HepG2 (cell line): ENCODE results near the gene WFDC6. TPM values are rescaled to one million over a fixed set of nuclear protein-coding genes. Genes with fewer than 3 reads are reported as not detected.

Experiments
- ATAC-seq: fragments of 200-7000 bp; cut with Tn5 transposase; 3 replicates; pipeline ENCODE4 v1.9.1; 2020; ENCODE audit warnings: mild to moderate bottlenecking, moderate library complexity
- BruUV-seq: library from RNA; stranded (reverse); fragments of 400-500 nt; replicated peaks from 2 replicates; lab custom pipeline; 2021; lab: Mats Ljungman, UMichigan
- CTCF ChIA-PET: fragments of 300-600 bp; formaldehyde crosslinking; extraction: SDS; loops from one replicate; lab custom pipeline; 2021; ENCODE audit warnings: low total read pairs, inconsistent platforms, low intra/inter-chr PET ratio; lab: Yijun Ruan, JAX
- POLR2A ChIA-PET: fragments of 350-600 bp; sonication (Branson Sonifier 250); formaldehyde crosslinking; loops from one replicate; lab custom pipeline; 2020; ENCODE audit warnings: antibody characterized with exemption, inconsistent platforms; lab: Yijun Ruan, JAX
- DNase-seq: peaks from one replicate; pipeline ENCODE4 v3.0.0-alpha.2; 2015; ENCODE audit warnings: low spot score
- FAIRE-seq: peaks from 3 replicates; lab custom pipeline; 2011; peaks lifted over from hg19 to GRCh38; lab: Jason Lieb, UNC
- H2AFZ ChIP-seq: one replicate; pipeline ENCODE4 v1.6.1; 2011; ENCODE audit warnings: low read length, inconsistent platforms
- H3K27ac ChIP-seq: fragments of 300-600 bp; 3 replicates; pipeline ENCODE4 v1.8.0; 2011; ENCODE audit warnings: mixed run types, mild to moderate bottlenecking, mixed read lengths, low read length, inconsistent platforms; ENCODE audit not compliant: insufficient read depth; ENCODE audit errors: extremely low read length
- H3K27me3 ChIP-seq, 2 experiments: fragments of 200-600 bp in 1 of 2; 2 replicates in 1 of 2; 3 replicates in 1 of 2; pipeline versions ENCODE4 v1.6.0 to v1.8.0; 2011; ENCODE audit warnings: low read length in 2 of 2, mild to moderate bottlenecking in 2 of 2, moderate library complexity in 2 of 2, inconsistent platforms in 1 of 2; ENCODE audit not compliant: insufficient read depth in 2 of 2, control insufficient read depth in 1 of 2
- H3K36me3 ChIP-seq, 2 experiments: fragments of 200-600 bp in 1 of 2; replicated peaks in 1 of 2; 2 replicates in 1 of 2; 3 replicates in 1 of 2; pipeline versions ENCODE4 v1.5.1 to v1.8.0; 2011; ENCODE audit warnings: low read length in 2 of 2, inconsistent platforms in 1 of 2; ENCODE audit not compliant: insufficient read depth in 2 of 2, control insufficient read depth in 1 of 2
- H3K4me1 ChIP-seq: 2 replicates; pipeline ENCODE4 v1.5.1; 2012; ENCODE audit warnings: low read length, inconsistent platforms; ENCODE audit not compliant: insufficient read depth
- H3K4me2 ChIP-seq: 2 replicates; pipeline ENCODE4 v1.6.0; 2011; ENCODE audit warnings: low read depth, low read length, inconsistent platforms
- H3K4me3 ChIP-seq, 3 experiments: fragments of 200-600 bp in 1 of 3; sonication (generic), shearing (Covaris generic) in 1 of 3; replicated peaks in 1 of 3; 2 replicates each; pipeline ENCODE4 v1.5.1; 2011 to 2016; ENCODE audit warnings: low read length in 3 of 3, inconsistent platforms in 2 of 3, low read depth in 2 of 3, mild to moderate bottlenecking in 2 of 3, control low read depth in 1 of 3, mixed read lengths in 1 of 3; ENCODE audit not compliant: insufficient read depth in 1 of 3
- H3K79me2 ChIP-seq: one replicate; pipeline ENCODE4 v1.6.1; 2011; ENCODE audit warnings: low read length, inconsistent platforms; ENCODE audit not compliant: insufficient read depth
- H3K9ac ChIP-seq: 2 replicates; pipeline ENCODE4 v1.6.0; 2011; ENCODE audit warnings: mild to moderate bottlenecking, low read depth, low read length, inconsistent platforms; ENCODE audit not compliant: insufficient read depth
- H3K9me3 ChIP-seq: 2 replicates; pipeline ENCODE4 v1.5.1; 2012; ENCODE audit warnings: mild to moderate bottlenecking, low read length
- H4K20me1 ChIP-seq: 2 replicates; pipeline ENCODE4 v1.6.0; 2011; ENCODE audit warnings: inconsistent platforms, mild to moderate bottlenecking, low read length, moderate library complexity; ENCODE audit not compliant: insufficient read depth
- CBX5 ChIP-seq: sonication (generic); formaldehyde crosslinking; IDR thresholded peaks from 2 replicates; pipeline ENCODE4 v1.4.0; 2020; ENCODE audit warnings: missing genetic modification reagents, borderline replicate concordance
- HNF1B ChIP-seq: sonication (generic); formaldehyde crosslinking; IDR thresholded peaks from 2 replicates; pipeline ENCODE4 v1.5.1; 2020; ENCODE audit warnings: mild to moderate bottlenecking, moderate library complexity, missing genetic modification reagents
- JDP2 ChIP-seq: sonication (generic); formaldehyde crosslinking; IDR thresholded peaks from 2 replicates; pipeline ENCODE4 v1.8.1; 2022; ENCODE audit warnings: missing genetic modification reagents, borderline replicate concordance
- MIER2 ChIP-seq: IDR thresholded peaks from 2 replicates; pipeline ENCODE4 v1.6.1; 2016; ENCODE audit warnings: missing biosample characterization, missing genetic modification reagents
- POGK ChIP-seq: sonication (generic); formaldehyde crosslinking; conservative IDR thresholded peaks from 2 replicates; pipeline ENCODE4 v1.8.0; 2022; ENCODE audit warnings: mild to moderate bottlenecking, moderate library complexity, missing genetic modification reagents
- TAF1 ChIP-seq: sonication (generic); formaldehyde crosslinking; IDR thresholded peaks from 2 replicates; pipeline ENCODE4 v1.4.0; 2020; ENCODE audit warnings: missing genetic modification reagents
- ZNF841 ChIP-seq: sonication (generic); formaldehyde crosslinking; IDR thresholded peaks from 2 replicates; pipeline ENCODE4 v1.8.1; 2023; ENCODE audit warnings: missing genetic modification reagents, borderline replicate concordance
- ZSCAN29 ChIP-seq: sonication (generic); formaldehyde crosslinking; conservative IDR thresholded peaks from 2 replicates; pipeline ENCODE4 v1.4.0; 2020; ENCODE audit warnings: mild to moderate bottlenecking, missing genetic modification reagents
- WGBS: methylation state at CpG from one replicate; pipeline ENCODE4 v1.1.6; 2017; ENCODE audit warnings: low lambda C conversion rate; 5-methylcytosine and 5-hydroxymethylcytosine counted together
- in situ Hi-C: cut with HindIII; loops from 2 replicates; pipeline ENCODE4 v1.10.0; 2017; ENCODE audit warnings: low pct_unique_long_range_greater_than_20kb; ENCODE audit not compliant: extremely low pct_ligation_motif_present
- intact Hi-C: fragments of 100-400 bp; cut with micrococcal nuclease; formaldehyde crosslinking; loops from one replicate; pipeline ENCODE4 v1.10.0; 2022; ENCODE audit not compliant: unreplicated experiment
- polyA plus RNA-seq, 8 experiments: library from polyadenylated mRNA; depleted of rRNA in 3 of 8; stranded (reverse) in 7 of 8; unstranded in 1 of 8; fragments of >200 nt; fragmentation: Illumina TruSeq in 4 of 8; extraction: Trizol in 4 of 8; gene quantifications; 2 replicates each; pipeline versions ENCODE4 v1.2.1 to v1.2.3, GENCODE V29; 2011 to 2016; ENCODE audit warnings: low read depth in 4 of 8, missing spikeins in 1 of 8, mixed read lengths in 1 of 8; ENCODE audit not compliant: insufficient read depth in 1 of 8
- total RNA-seq, 5 experiments: library from RNA; depleted of rRNA; stranded (reverse); fragments of >200 nt; fragmentation: Illumina TruSeq; extraction: Trizol; gene quantifications; 2 replicates each; pipeline ENCODE4 v1.2.3, GENCODE V29; 2016; ENCODE audit warnings: low read depth in 1 of 5

Gene WFDC6
- total and polyA plus RNA-seq, 2 of the 13 experiments (the other 11 are each of a cell fraction or from before 2014, with no cell fraction given) = not detected

GRCh38 chr20:45501600-45501999 lies 37.7 kb downstream of the WFDC6 start:
- in situ Hi-C loops = no loop called here
- no peak overlapping the region for H3K4me3 ChIP-seq
- CTCF ChIA-PET = no interaction called here
- DNase-seq = no peak
- 0% methylated on average over 1 of the region's 1 CpG for WGBS
- H4K20me1 ChIP-seq = no peaks in the 10 kb centered on the region
- H2AFZ ChIP-seq = no peak overlapping the region
- 0 out of 2 replicates have a peak, but pooled peaks cover 5% of the 10 kb centered on the region for H3K4me1 ChIP-seq
- peaks cover 3 to 8% of the 10 kb centered on the region in 2 experiments; a peak in 1 of 5 replicates for H3K27me3 ChIP-seq
- intact Hi-C loops = no loop called here
- POLR2A ChIA-PET = no interaction called here
- H3K4me2 ChIP-seq = no peak overlapping the region
- no peak for FAIRE-seq
- H3K36me3 ChIP-seq = no peaks in the 10 kb centered on the region
- BruUV-seq = no TSS peak
- H3K9me3 ChIP-seq = no peaks in the 10 kb centered on the region
- no peak for ATAC-seq
- no peaks in the 10 kb centered on the region for H3K79me2 ChIP-seq
- H3K27ac ChIP-seq = no peak overlapping the region
- no peak overlapping the region for H3K9ac ChIP-seq
- TF ChIP-seq TAF1 (no peak), ZSCAN29 (CRISPR knock-in tag) (no peak), POGK (CRISPR knock-in tag) (no peak), JDP2 (CRISPR knock-in tag) (no peak), MIER2 (CRISPR knock-in tag) (no peak), CBX5 (no peak), HNF1B (CRISPR knock-in tag) (no peak), ZNF841 (no peak)
